GM18526 (cell line): ENCODE data around the gene NPAS3.

Source experiments
- POLR2A ChIP-seq: IDR thresholded peaks from 3 replicates; pipeline ENCODE4 v1.6.1; 2011; ENCODE audit not compliant: insufficient read length; ENCODE audit errors: extremely low read depth

NPAS3 gene

DNA sequence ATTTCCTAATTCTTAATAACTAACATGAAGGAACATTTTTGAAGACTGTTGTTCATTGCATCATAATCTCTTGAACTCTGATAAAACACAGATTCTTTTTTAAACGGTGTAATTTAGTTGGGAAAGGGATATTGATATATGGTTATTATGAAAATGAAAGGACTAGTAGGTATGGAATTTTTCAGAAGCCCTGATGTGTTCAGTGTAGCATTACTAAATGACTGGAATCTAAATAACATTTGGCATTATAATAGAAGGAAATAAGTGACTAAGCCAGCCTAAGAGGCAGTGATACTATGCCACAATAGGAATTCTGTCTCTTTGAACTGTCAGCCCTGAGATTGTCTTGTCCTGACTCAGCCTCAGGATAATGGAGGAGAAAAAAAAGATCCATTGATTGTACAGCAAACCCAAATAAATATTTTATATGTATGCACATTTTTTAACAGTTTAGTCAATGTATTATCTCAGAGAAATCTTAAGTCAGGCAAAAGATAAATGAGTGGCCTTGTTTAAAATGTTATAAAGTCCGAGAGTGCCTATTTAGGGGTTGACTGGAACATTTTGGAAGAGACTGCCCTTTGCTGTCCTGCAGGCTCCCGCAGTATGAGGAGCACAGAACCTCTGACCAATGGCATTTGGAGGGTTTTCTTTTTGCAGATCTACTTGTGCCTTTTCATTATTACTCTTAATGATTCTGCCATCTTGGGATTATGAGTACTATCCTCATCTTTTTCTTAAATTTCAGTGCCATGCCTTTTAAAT, 741.0 kb downstream of the NPAS3 start:
- TF ChIP-seq POLR2A, result no peak

- no peak for TF ChIP-seq POLR2A
Measured at GRCh38 chr14:33680873-33681272, 742.2 kb downstream of the NPAS3 start.

- TF ChIP-seq POLR2A, result no peak
Measured at GRCh38 chr14:33682760-33683159, 744.1 kb downstream of the NPAS3 start.

DNA sequence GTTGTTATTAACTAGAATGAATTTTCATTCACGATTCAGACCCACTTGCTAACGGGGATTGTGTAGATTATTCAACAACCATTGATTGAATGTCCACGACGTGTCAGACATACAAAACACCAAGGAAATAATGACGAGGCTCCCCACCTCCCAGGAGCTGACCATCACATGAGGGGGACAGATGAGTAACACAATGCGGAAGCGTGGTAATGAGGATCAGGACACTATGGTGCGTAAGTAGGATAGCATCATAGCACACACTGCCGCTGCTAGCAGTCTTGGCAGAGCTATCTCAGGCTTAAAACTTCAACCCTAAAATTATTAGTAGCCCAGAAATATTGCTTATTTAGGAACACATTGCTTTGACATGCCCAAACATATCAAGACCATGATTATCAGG, 746.3 kb downstream of the NPAS3 start:
- TF ChIP-seq POLR2A, result no peak

DNA sequence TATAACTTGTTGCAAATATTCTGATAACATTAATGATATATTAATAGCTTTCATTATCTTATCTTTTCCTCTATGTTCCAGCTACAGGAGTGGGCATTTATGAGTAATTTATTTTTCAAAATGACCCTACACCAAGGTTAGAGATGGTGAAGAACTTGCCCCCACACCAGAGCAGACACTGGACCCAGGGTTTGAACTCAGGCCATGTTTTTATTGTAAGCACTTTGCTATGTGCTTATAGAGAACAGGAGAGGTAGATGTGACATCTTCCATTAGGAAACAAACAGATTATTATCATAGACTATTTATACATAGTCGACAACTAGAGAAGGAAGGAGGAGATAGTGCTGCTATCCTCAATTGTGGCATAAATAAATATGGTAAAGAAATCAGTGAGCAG, 747.0 kb downstream of the NPAS3 start:
- no peak for TF ChIP-seq POLR2A

GRCh38 chr14:33686218-33686617, 747.5 kb downstream of the NPAS3 start:
- no peak for TF ChIP-seq POLR2A

DNA sequence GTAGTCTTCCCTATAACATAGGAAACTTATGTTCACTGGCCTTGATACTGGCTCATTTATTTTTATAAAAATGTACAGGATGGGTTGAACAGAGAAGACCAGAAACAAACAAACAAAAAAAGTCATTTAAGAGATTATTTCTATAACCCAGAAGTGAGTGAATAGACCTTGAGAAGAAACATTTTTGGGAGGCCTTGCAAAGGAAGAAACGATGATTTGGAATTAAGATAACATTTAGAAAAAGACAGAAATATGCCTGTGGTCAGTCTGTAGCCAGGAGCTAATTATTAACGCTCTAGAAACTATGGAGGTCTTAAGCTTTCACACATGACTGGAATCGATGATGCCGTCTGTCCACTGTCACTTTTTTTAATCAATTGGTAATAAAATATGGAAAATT, 748.2 kb downstream of the NPAS3 start:
- no peak for TF ChIP-seq POLR2A

DNA sequence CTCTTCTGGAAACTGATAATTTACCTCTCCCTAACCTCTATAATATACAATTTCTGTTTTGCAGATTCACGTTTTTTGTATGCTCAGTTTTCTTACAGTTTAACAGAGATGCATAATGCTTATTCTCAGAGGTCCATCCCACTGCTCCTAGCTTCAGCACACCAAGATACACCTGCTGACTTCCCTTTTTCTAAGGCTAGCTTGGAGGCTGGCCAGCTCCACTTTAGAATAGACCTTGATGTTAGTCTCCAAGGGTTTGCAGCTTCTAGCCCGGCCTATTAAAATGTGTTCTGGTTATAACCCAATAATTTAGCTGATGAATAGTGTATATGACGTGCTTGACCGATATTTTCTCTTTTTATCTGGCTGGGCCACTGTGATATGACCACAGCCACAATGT, 751.0 kb downstream of the NPAS3 start:
- TF ChIP-seq POLR2A, result no peak

DNA sequence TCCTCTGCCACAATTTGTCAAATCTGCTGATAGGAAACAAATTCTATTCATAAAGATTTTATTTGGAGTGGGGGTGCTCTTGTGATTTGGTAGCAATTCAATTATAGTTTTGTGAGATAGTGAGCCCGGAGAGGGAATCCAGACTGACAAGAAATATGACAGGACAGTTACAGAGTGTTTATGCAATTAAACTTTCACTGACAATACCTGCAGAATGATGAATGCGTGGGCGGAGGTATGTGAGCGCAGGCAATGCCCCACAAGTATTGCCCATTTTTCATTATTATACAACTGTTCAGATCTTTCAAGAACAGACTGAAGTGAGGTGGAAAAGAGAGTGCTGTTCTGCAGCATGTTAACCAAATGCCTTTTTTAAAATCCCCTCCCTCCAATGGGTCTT, 753.2 kb downstream of the NPAS3 start:
- TF ChIP-seq POLR2A, result no peak

- TF ChIP-seq POLR2A, result no peak
Measured at GRCh38 chr14:33692762-33693161, 754.1 kb downstream of the NPAS3 start.

- TF ChIP-seq POLR2A, result no peak
Measured at GRCh38 chr14:33693237-33693636, 754.6 kb downstream of the NPAS3 start.

DNA sequence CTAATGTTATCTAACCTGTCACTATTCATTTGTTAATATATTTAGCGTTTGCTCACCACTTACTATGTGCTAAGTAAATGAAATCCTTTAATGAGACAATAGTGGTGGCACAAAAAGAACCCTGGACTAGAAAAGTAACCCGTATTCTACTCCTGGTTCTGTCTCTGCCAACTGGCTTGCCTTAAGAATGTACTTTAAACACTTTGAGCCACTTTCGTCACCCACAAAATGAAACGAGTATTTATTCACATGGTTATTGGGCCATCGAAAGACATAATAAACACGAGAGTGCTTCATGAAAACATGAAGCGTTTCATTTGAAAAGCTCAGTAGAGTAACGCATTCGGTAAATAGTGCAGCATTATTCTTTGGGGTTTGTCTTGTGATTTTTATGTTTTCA, 757.5 kb downstream of the NPAS3 start:
- TF ChIP-seq POLR2A, result no peak

- no peak for TF ChIP-seq POLR2A
Measured at GRCh38 chr14:33699300-33699983, 760.8 kb downstream of the NPAS3 start.

- no peak for TF ChIP-seq POLR2A
Measured at GRCh38 chr14:33700052-33700451, 761.4 kb downstream of the NPAS3 start.

- TF ChIP-seq POLR2A, result no peak
Measured at GRCh38 chr14:33702293-33702692, 763.6 kb downstream of the NPAS3 start.

GRCh38 chr14:33704481-33704880, 765.8 kb downstream of the NPAS3 start:
- TF ChIP-seq POLR2A, result no peak

GRCh38 chr14:33705490-33705889, 766.8 kb downstream of the NPAS3 start:
- no peak for TF ChIP-seq POLR2A
